ENCODE measurements around the gene PRKAG2. TPM values are rescaled to one million over a fixed set of nuclear protein-coding genes. Genes with fewer than 3 reads are reported as not detected.

PRKAG2 gene
- total RNA-seq, 1 donor from 2014 or later = 20.8 TPM

DNA sequence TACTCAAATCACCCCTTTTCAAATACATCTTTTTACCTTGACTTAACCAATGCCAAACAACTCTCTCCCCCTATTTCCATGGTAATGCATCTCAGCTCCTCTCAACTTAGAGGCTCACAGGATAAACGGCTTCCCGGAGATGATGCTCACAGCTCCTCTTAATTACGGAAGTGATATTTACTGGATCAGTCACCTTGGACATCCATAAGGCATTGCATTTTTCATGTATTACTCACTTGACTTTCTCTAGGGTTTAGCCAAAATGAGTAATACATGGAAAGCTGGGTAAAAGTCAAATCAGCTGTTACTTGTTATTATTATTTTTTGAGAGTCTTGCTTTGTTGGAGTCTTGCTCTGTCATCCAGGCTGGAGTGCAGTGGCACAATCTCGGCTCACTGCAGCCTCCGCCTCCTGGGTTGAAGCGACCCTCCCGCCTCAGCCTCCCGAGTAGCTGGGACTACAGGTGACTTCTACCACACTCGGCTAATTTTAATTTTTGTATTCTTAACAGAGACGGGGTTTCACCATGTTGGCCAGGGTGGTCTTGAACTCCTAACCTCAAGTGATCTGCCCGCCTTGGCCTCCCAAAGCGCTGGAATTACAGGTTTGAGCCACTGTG is 283.9 kb downstream of the PRKAG2 start:
- TF ChIP-seq, protein P1, sequence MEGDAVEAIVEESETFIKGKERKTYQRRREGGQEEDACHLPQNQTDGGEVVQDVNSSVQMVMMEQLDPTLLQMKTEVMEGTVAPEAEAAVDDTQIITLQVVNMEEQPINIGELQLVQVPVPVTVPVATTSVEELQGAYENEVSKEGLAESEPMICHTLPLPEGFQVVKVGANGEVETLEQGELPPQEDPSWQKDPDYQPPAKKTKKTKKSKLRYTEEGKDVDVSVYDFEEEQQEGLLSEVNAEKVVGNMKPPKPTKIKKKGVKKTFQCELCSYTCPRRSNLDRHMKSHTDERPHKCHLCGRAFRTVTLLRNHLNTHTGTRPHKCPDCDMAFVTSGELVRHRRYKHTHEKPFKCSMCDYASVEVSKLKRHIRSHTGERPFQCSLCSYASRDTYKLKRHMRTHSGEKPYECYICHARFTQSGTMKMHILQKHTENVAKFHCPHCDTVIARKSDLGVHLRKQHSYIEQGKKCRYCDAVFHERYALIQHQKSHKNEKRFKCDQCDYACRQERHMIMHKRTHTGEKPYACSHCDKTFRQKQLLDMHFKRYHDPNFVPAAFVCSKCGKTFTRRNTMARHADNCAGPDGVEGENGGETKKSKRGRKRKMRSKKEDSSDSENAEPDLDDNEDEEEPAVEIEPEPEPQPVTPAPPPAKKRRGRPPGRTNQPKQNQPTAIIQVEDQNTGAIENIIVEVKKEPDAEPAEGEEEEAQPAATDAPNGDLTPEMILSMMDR (conservative IDR thresholded peaks at IDR 0.05; ENCODE audit: low read depth, low read length) = no peak
- DNase-seq (ENCODE audit: low read depth) = peak; percentile 87
- no peak overlapping the region for H3K4me3 ChIP-seq (ENCODE audit: low read depth, low read length)

DNA sequence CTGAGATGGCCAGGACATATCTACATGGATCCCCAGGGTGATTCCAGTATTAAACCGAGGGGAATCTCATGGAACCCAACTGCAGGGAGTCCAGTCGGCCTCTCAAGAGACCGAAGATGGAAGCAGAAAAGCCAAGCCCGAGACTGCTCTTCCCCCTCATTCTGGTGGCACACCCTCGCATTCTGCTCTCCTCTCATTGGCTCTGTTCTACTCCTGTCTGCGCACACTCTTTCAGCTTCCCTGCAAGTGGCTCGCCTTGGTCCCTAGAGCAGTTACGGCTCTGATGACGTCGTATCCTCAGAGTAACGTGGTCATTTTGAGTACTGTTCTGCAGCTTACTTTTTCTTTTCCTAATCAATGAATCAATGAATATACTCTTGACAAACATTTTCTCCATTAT is 284.6 kb downstream of the PRKAG2 start:
- DNase-seq (ENCODE audit: low read depth) = no peak
- TF ChIP-seq, protein P1 (conservative IDR thresholded peaks at IDR 0.05; ENCODE audit: low read depth, low read length) = no peak

GRCh38 chr7:151591866-151592265 is 285.0 kb downstream of the PRKAG2 start:
- DNase-seq (ENCODE audit: low read depth) = no peak

More for the DNA sequence above, 284.6 kb downstream of the PRKAG2 start:
- H3K4me3 ChIP-seq (ENCODE audit: low read depth, low read length) = no peak overlapping the region

GRCh38 chr7:151590850-151591771 is 285.8 kb downstream of the PRKAG2 start:
- H3K4me3 ChIP-seq (ENCODE audit: low read depth, low read length) = no peak overlapping the region
- TF ChIP-seq, protein P1 (conservative IDR thresholded peaks at IDR 0.05; ENCODE audit: low read depth, low read length) = no peak
- DNase-seq (ENCODE audit: low read depth) = no peak

More at GRCh38 chr7:151591866-151592265, 285.0 kb downstream of the PRKAG2 start:
- H3K4me3 ChIP-seq (ENCODE audit: low read depth, low read length) = no peak overlapping the region
- TF ChIP-seq, protein P1 (conservative IDR thresholded peaks at IDR 0.05; ENCODE audit: low read depth, low read length) = no peak

DNA sequence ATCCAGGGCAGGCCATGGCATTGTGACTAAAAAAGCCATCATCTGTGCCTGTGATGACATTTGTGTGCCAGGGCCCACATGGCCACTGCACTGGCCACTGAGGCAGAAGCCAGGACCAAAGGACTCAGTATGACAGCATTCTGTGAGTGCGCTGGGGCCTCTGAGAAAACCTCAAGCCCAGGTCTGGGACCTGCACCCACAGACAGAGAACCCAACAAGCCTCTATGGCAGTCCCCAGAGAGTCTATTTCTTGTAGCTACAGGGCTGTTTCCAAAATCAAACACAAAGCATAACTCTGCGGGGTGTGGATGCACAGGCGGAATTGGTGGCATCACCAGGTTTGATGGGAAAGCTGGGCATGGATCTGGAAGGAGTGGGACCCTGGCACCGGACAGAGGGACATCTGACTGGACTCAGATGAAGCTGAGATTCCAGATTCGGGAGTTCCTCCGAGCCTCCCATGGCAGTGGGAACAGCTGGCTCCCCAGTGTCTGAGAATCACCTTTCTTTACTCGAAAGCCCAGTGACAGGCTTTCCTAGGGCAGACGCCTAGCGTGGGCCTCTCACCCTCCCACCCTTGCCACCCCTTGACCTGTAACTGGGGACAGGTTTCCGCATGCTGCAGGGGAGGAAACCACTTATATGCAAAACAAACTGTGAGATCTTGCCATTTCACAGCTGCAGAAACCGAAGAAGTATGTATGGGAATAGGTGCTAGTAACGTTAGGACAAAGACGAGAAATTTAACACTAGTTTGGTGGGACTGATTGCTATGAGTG is 286.7 kb downstream of the PRKAG2 start:
- no peak for DNase-seq (ENCODE audit: low read depth)
- TF ChIP-seq, protein P1 (conservative IDR thresholded peaks at IDR 0.05; ENCODE audit: low read depth, low read length) = no peak
- H3K4me3 ChIP-seq (ENCODE audit: low read depth, low read length) = no peak overlapping the region

- no peak for DNase-seq (ENCODE audit: low read depth)
- no peak overlapping the region for H3K4me3 ChIP-seq (ENCODE audit: low read depth, low read length)
- TF ChIP-seq, protein P1 (conservative IDR thresholded peaks at IDR 0.05; ENCODE audit: low read depth, low read length) = no peak
These were observed 287.9 kb downstream of the PRKAG2 start for GRCh38 chr7:151588982-151589381.

All from epithelial cell of proximal tubule (primary cell).